ENCODE data around the gene STAG2.

DNA sequence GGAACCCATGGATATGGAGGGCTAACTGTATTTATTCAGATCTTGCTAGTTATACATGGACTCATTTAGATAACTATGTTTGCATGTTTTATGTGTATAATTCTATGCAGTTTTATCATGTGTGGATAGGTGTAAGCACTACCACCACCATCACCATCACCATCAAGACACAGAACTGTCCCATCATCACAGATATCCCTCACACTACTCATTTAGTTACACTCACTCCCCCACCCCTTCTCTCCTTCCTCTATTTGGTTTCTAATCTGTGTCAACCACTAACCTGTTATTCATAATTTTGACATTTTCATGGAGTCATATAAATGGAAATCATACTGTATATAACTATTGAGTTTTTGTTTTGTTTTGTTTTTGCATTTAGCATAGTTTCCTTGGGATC, 43.7 kb downstream of the STAG2 start:
- TF ChIP-seq POLR2A (IDR thresholded peaks at IDR 0.05), result no peak
- TF ChIP-seq, protein P1, sequence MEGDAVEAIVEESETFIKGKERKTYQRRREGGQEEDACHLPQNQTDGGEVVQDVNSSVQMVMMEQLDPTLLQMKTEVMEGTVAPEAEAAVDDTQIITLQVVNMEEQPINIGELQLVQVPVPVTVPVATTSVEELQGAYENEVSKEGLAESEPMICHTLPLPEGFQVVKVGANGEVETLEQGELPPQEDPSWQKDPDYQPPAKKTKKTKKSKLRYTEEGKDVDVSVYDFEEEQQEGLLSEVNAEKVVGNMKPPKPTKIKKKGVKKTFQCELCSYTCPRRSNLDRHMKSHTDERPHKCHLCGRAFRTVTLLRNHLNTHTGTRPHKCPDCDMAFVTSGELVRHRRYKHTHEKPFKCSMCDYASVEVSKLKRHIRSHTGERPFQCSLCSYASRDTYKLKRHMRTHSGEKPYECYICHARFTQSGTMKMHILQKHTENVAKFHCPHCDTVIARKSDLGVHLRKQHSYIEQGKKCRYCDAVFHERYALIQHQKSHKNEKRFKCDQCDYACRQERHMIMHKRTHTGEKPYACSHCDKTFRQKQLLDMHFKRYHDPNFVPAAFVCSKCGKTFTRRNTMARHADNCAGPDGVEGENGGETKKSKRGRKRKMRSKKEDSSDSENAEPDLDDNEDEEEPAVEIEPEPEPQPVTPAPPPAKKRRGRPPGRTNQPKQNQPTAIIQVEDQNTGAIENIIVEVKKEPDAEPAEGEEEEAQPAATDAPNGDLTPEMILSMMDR (IDR thresholded peaks at IDR 0.05 in 4 of 5, conservative IDR thresholded peaks at IDR 0.05 in 1 of 5), result no peak

Data from gastrocnemius medialis (tissue), 4 donors.